ENCODE results near the gene UPK3A.
"Not testable (repeated sequence)": the region's sequence is repeated elsewhere in the genome, so short reads cannot be mapped to it uniquely, and the experiment has no call there.

Gene UPK3A

GRCh38 chr22:45254388-45254787 is 30.4 kb upstream of the UPK3A start:
- no peak for DNase-seq (ENCODE audit: low read depth, low spot score)
- H3K4me3 ChIP-seq (ENCODE audit: low read length), result no peak overlapping the region

GRCh38 chr22:45254789-45255278 is 29.9 kb upstream of the UPK3A start:
- H3K4me3 ChIP-seq (ENCODE audit: low read length), result no peak overlapping the region
- no peak for DNase-seq (ENCODE audit: low read depth, low spot score)

DNA sequence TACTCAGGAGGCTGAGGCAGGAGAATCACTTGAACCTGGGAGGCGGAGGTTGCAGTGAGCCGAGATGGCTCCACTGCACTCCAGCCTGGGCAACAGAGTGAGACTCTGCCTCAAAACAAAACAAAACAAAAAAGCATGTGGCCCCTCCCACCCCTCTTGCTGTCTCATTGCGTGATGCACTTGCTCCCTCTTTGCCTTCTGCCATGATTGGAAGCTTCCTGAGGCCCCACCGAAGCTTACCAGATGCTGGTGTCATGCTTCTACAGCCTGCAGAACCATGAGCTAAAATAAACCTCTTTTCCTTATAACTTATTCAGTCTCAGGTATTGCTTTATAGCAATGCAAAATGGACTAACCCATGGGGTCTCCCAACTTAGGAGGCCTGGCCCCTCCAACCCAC is 26.8 kb upstream of the UPK3A start:
- not testable (repeated sequence) for DNase-seq (ENCODE audit: low read depth, low spot score); H3K4me3 ChIP-seq (ENCODE audit: low read length)

DNA sequence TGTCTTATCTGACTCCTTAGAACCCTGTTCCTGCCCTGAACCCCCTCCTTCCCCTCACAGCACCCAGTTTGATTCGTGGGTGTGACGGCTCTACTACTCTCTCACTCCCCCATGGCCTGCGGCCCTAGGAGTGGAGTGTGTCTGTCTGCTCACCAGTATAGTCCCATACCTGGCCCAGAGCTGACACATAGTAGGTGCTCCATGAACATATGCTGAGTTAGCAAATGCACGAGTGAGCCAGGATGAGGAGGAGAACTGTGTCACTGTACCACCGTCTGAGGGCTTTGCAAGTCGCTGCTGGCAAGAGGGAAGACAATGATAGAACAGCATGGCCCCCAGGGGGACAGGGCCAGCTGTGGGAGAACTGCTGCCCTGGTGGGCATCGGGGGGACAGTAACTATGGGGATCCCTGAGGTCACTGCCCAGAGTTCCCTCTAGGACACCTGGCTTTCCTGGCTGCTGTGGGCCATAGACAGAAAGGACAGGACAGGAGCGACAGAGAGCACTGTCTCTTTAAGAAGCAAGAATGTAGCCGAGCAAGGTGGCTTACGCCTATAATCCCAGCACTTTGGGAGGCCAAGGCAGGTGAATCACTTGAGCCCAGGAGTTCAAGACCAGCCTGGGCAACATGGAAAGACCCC is 24.9 kb upstream of the UPK3A start:
- H3K4me3 ChIP-seq (ENCODE audit: low read length), result no peak overlapping the region
- DNase-seq (ENCODE audit: low read depth, low spot score), result no peak

DNA sequence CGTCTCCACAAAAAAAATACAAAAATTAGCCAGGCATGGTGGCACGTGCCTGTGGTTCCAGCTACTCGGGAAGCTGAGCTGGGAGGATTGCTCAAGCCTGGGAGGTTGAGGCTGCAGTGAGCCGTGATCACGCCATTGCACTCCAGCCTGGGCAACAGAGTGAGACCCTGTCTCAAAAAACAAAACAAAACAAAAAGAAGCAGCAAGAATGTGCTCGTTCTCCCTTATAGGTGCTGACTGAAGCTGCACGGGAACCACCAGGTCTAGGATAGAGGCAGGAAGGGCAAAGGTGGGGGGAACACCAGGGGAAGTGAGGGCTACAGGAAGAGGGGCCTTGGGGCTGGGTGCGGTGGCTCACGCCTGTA is 24.4 kb upstream of the UPK3A start:
- not testable (repeated sequence) for DNase-seq (ENCODE audit: low read depth, low spot score); H3K4me3 ChIP-seq (ENCODE audit: low read length)

DNA sequence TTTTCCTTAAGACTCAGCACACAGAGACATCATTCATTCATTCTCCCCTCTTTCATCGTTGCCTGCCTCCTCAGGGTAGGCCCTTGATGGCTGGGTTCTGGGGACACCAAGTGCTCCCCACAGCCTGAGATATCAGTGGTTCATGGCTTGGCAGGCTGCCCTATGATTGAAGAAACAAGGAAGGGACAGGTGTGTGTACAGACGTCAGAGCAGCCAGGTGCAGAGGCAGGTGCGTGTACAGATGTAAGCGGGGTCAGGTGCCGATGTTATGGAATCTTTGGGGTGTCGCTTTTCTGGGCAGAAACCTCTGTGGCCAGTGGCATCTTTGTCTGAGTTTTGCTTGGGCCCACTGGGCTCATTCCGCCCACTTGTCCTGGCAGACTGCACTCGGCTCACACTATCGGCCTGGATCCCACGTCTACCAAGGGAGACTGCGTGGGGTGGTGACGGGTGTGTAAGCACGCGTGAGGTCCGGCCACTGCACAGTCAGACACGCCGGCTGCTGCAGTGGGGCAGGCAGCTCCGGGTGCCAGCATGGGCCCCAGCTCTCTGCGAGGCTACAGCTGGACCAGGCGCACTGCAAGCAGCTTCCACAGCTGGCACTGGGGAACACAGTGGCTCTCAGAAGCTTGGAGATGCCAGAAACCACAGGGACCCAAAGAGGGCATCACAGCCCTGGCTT is 23.2 kb upstream of the UPK3A start:
- H3K4me3 ChIP-seq (ENCODE audit: low read length), result no peak overlapping the region
- no peak for DNase-seq (ENCODE audit: low read depth, low spot score)

GRCh38 chr22:45262195-45262930 is 22.4 kb upstream of the UPK3A start:
- DNase-seq (ENCODE audit: low read depth, low spot score), result no peak
- no peak overlapping the region for H3K4me3 ChIP-seq (ENCODE audit: low read length)

- H3K4me3 ChIP-seq (ENCODE audit: low read length), result no peak overlapping the region
- DNase-seq (ENCODE audit: low read depth, low spot score), result no peak
Measured at GRCh38 chr22:45262931-45263462, 21.8 kb upstream of the UPK3A start.

DNA sequence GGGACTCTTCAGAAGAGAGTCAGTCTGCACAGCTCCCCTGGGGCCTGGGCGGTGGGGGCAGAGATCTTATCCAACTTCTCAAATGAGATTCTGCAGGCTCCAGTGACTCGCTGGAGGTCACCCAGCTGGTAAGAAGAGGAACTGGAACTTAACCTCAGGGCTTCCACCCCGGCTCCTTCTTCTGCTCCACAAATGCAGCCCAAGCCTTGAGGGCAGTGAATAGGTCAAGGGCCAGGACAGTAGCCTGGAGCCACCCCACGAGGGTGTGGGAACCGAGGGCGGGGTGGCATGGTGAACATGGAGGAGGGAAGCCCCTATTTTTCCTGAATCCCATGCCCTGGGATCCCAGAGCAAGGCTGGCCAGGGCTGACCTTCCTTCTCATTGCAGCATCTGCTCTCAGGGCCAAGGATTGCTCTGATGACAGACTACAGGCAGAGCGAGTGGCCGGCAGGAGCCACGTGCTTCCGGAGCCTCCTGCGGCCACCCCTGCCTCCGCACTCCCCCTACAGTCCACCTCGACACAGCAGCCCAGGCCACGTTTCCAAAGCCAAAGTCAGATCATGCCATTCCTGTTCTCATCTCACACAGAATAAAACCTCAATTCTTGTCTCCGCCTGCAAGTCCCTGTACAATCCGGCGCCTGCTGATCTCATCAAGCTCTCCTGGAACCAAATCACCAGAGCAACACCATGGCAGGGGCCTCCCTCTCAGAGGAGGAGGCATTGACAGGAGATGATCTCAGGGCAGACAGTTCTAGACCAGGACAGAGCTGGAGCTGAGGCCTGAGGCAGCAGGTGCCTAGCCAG is 21.1 kb upstream of the UPK3A start:
- no peak overlapping the region for H3K4me3 ChIP-seq (ENCODE audit: low read length)
- no peak for DNase-seq (ENCODE audit: low read depth, low spot score)

DNA sequence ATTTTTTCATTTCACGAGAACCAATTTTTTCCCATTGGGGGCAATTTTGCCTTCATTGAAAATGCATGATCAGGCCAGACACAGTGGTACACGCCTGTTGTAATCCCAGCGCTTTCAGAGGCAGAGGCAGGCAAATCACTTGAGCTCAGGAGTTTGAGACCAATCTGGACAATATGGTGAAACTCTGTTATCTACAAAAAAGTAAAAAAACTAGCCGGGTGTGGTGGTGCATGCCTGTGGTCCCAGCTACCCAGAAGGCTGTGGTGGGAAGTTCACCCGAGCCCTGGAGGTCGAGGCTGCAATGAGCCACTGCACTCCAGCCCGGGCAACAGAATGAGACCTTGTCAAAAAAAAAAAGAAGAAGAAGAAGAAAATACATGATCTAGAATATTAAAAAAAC is 19.2 kb upstream of the UPK3A start:
- DNase-seq (ENCODE audit: low read depth, low spot score), result no peak
- H3K4me3 ChIP-seq (ENCODE audit: low read length), result no peak overlapping the region

GRCh38 chr22:45268167-45268957 is 16.4 kb upstream of the UPK3A start:
- no peak for DNase-seq (ENCODE audit: low read depth, low spot score)
- peak overlapping the region; percentile 54 for H3K4me3 ChIP-seq (ENCODE audit: low read length)

DNA sequence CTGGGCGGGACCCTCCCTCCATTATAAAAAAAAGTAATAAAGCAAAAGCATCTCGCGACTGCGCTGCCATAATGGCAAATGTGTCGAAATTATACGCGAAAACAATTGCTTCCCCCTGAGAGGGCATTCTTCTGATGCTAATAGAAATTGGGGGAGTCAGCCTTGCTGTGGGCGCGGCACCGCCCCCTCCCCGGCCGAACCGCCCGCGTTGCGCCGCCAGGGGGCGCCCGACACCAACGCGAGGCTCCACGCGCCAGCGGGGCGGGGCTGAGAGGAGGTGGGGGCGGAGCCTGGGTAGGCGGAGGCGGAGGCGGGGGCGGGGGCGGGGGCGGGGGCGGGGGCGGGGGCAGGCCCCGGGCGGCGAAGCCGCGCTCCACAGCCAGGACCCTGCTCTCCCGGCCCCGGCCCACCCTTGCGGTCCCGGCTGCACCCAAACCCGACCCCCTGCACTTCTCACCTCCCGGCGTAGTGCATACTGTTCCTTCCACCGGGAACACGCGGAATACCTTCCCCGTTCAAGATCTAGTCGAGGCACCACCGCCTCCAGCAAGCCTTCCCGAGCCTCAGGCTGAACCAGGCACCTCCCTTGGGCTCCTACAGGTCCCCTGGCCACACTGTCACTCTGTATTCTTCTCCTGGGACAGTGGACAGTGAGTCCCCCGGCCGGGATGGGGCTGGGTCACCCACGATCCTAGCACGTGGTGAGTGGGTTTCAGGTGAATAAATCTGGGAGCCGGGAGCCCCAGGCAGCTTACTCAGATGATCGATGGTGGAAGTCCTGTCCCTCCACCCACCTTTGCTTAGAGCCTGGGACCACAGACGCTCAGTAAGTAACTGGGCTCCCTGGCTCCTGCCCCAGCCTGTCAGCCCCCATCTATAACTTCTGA is 15.5 kb upstream of the UPK3A start:
- H3K4me3 ChIP-seq (ENCODE audit: low read length), result peak overlapping the region; percentile 54
- peak; percentile 48 for DNase-seq (ENCODE audit: low read depth, low spot score)

DNA sequence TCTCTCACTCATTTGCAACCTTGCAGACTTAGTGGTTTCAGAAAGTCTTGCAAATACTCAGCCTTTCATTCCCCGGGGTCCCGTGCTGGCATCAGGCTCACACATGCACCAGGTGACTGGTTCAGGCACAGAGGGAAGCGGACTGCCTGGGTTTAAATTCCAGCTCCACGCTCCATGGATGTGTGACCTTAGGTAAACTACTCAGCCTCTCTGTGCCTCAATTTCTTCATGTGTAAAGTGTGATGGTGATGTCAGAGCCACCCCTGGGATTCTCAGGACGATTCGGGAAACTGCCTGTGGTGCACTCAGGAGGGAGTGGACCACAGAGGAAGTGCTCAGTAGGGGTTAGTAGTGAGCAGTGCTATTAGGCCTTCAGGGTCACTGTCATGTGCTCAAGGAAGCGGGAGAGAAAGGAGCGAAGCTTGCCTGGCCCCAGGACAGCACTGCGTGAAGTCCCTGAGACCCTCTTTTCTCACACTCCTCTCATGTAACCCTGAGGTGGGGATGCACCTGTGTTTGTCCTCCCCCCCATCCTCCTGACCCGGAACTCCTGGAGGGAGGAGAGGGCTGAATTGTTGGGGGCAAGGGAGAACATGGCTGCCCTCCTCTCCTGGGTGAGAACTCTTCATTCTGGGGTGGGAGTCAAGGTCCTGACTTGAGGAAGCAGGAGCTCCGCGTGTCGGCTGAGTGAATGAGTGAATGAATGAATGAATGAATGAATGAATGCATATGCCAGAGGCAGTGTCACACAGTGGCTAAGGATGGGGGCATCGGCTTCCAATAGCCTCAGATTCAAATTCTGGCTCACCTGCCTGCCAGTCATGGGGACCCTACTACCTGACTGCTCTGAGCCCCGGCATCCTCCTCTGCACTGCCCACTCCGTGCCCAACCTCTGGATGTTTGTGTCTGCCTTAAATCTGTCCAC is 14.4 kb upstream of the UPK3A start:
- no peak for DNase-seq (ENCODE audit: low read depth, low spot score)

GRCh38 chr22:45271667-45272201 is 13.0 kb upstream of the UPK3A start:
- no peak for DNase-seq (ENCODE audit: low read depth, low spot score)
- no peak overlapping the region for H3K4me3 ChIP-seq (ENCODE audit: low read length)

More for the DNA sequence above, 14.4 kb upstream of the UPK3A start:
- no peak overlapping the region for H3K4me3 ChIP-seq (ENCODE audit: low read length)

GRCh38 chr22:45272498-45272897 is 12.3 kb upstream of the UPK3A start:
- no peak for DNase-seq (ENCODE audit: low read depth, low spot score)
- H3K4me3 ChIP-seq (ENCODE audit: low read length), result no peak overlapping the region

- no peak for DNase-seq (ENCODE audit: low read depth, low spot score)
- no peak overlapping the region for H3K4me3 ChIP-seq (ENCODE audit: low read length)
Measured at GRCh38 chr22:45273452-45274075, 11.2 kb upstream of the UPK3A start.

Measured in Jurkat, Clone E6-1 (cell line).